A673 (cell line): ENCODE measurements around the gene KIF26B.

Source experiments
- EZH2 ChIP-seq: fragments of 200-600 bp; sonication (generic); IDR thresholded peaks from 2 replicates; pipeline ENCODE4 v1.6.1; 2017; ENCODE audit warnings: borderline replicate concordance, low read depth, mild to moderate bottlenecking, mixed read lengths, antibody characterized with exemption, low read length; ENCODE audit not compliant: poor library complexity, severe bottlenecking
- TF ChIP-seq, protein P1 (sequence below): fragments of 300-800, 200-600 bp; sonication (generic); conservative IDR thresholded peaks from 2 replicates; pipeline ENCODE4 v1.5.1; 2017; ENCODE audit warnings: low read depth, mild to moderate bottlenecking, antibody characterized with exemption, low read length, moderate library complexity, mixed read lengths

- TF ChIP-seq, protein P1, sequence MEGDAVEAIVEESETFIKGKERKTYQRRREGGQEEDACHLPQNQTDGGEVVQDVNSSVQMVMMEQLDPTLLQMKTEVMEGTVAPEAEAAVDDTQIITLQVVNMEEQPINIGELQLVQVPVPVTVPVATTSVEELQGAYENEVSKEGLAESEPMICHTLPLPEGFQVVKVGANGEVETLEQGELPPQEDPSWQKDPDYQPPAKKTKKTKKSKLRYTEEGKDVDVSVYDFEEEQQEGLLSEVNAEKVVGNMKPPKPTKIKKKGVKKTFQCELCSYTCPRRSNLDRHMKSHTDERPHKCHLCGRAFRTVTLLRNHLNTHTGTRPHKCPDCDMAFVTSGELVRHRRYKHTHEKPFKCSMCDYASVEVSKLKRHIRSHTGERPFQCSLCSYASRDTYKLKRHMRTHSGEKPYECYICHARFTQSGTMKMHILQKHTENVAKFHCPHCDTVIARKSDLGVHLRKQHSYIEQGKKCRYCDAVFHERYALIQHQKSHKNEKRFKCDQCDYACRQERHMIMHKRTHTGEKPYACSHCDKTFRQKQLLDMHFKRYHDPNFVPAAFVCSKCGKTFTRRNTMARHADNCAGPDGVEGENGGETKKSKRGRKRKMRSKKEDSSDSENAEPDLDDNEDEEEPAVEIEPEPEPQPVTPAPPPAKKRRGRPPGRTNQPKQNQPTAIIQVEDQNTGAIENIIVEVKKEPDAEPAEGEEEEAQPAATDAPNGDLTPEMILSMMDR: no peak
- no peak for TF ChIP-seq EZH2
Measured at GRCh38 chr1:245558069-245558468, 403.3 kb downstream of the KIF26B start.
